Cardiac septum (tissue), 1 donor: ENCODE results near the gene RYR3. TPM values are rescaled to one million over a fixed set of nuclear protein-coding genes. Genes with fewer than 3 reads are reported as not detected.

Experiments
- DNase-seq: peaks from one replicate; pipeline ENCODE4 v3.0.0-alpha.2; 2020; ENCODE audit warnings: low spot score
- intact Hi-C: fragments of 100-400 bp; cut with DNase I; formaldehyde crosslinking; loops from one replicate; pipeline ENCODE4 v1.14.0; 2022
- total RNA-seq: library from RNA; stranded (reverse); fragmentation: NEBNext Ultra II Directional; extraction: Animal tissue kit (Norgen Biotek cat#: 25700); gene quantifications from one replicate; pipeline ENCODE4 v1.2.1, GENCODE V29; 2021
- donor health status: DM: no; HTN: no; CAD: no.

Gene RYR3
- total RNA-seq, 1 donor from 2014 or later: 0.54 TPM

DNA sequence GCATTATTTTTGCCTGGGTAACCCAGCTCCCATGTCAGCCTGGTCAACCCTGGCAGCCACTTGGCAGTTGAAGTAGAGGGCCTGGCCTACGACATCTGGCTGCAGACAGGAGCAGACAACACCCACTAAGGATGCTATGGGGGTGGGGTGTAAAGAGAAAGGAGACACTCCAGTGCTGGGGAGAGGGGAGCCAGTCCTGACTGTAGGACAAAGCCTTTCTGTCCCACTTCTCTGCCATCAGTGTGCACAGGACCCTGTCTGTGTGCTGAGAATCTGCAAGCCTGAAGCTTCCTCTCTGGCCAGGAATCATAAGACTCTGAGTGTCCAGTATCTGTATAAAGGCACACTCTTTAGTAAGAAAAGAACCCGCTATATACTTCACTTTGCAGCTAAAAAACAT, 561.2 kb downstream of the RYR3 start:
- intact Hi-C loops: no loop called here
- no peak for DNase-seq

- intact Hi-C loops: no loop called here
- no peak for DNase-seq
Observed at GRCh38 chr15:33872416-33873106, 561.8 kb downstream of the RYR3 start.

GRCh38 chr15:33874156-33874555, 563.4 kb downstream of the RYR3 start:
- DNase-seq: no peak
- intact Hi-C loops: no loop called here

DNA sequence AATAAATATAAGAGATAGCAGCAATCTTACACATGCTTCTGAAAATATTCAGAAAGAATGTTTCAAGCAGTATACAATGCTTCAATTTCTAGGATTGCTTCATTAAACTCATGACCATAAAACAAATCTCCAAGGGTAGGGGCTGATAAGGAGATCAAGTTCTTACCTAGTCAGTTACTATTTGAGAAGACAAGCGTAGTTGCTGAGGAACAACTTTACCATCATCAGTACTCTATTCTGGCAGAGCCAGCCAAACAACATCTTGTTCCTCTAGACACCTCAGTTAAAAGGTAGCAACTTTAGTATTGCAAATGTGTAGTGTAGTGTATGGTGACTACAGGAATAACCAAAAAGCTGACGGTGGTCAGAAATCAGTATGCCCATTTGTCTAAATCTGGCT, 572.2 kb downstream of the RYR3 start:
- intact Hi-C loops: no loop called here
- no peak for DNase-seq

- intact Hi-C loops: no loop called here
- no peak for DNase-seq
Observed at GRCh38 chr15:33888176-33888575, 577.4 kb downstream of the RYR3 start.

GRCh38 chr15:33894193-33894592, 583.4 kb downstream of the RYR3 start:
- intact Hi-C loops: no loop called here
- DNase-seq: no peak

- intact Hi-C loops: no loop called here
- no peak for DNase-seq
Observed at GRCh38 chr15:33902043-33902442, 591.3 kb downstream of the RYR3 start.

GRCh38 chr15:33903661-33904060, 592.9 kb downstream of the RYR3 start:
- intact Hi-C loops: no loop called here
- DNase-seq: no peak

- DNase-seq: no peak
- intact Hi-C loops: no loop called here
Observed at GRCh38 chr15:33907326-33907725, 596.6 kb downstream of the RYR3 start.

- DNase-seq: no peak
- intact Hi-C loops: no loop called here
Observed at GRCh38 chr15:33908406-33908805, 597.6 kb downstream of the RYR3 start.

GRCh38 chr15:33910741-33911140, 600.0 kb downstream of the RYR3 start:
- intact Hi-C loops: no loop called here
- DNase-seq: no peak

GRCh38 chr15:33912326-33912725, 601.6 kb downstream of the RYR3 start:
- intact Hi-C loops: no loop called here
- DNase-seq: no peak

DNA sequence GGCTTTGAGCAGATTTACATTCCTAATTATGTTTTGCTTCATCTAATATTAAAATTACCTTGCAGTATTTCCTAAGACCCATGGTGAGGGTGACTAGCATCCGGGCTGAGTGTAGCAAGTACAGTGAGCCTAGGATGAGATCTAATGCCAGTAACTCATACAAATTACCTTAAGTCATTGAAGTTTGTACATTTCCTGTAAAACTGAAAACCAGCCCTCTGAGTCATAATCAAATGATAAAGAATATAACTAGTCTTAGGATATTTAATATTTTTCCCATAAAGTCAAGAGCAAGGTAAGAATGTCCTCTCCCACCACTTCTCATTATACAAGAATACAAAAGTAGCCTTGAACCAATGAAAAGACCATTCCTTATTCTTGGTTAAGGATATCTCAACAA, 602.7 kb downstream of the RYR3 start:
- DNase-seq: no peak
- intact Hi-C loops: no loop called here

Other genes starting within 250 kb of the RYR3 start
- 2.2 TPM for gene FMN1, start 116.3 kb upstream of the RYR3 start, total RNA-seq